HL-60/S4 treated with retinoic acid at 250 ng/mL for 4 days and 3 days (cell line): ENCODE data around the gene TMEM256.

Experiments used
- in situ Hi-C: fragments of 300-500 bp; cut with MboI; formaldehyde crosslinking; loops from 2 replicates; pipeline ENCODE4 v1.7.0; 2022; ENCODE audit warnings: low sequenced_read_pairs

TMEM256 gene

DNA sequence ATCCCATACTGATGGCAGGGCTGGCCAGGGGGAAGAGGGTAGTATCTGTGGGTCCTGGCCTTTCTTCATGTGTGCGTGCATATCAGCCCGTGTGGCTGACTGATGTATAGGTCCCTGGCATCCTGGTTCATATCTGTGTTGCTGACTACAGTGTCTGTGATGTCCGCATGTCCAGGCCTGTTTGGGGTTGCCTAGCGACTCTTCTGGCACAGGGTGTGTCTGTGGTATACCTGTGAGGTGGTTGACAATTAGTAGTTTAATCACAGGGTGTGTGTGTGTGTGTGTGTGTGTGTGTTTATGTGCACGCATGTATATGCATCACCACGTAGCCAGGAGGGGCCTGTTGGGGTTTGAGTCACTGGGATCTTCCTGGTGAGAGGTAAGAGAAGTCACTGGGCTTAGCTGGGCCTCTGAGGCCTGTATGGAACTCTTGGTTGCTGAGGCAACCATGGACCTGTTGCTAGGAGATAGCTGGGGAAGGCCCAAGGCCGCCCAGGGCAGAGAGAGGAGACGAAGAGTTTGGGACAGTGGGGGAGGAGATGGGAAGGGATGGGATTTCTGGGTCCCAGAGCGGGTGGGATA lies 49.5 kb downstream of the TMEM256 start:
- in situ Hi-C loops = no loop called here
